ENCODE data around the gene ACTG1. TPM values are rescaled to one million over a fixed set of nuclear protein-coding genes. Genes with fewer than 3 reads are reported as not detected.

Gene ACTG1
- total and polyA plus RNA-seq, 2 of the 13 experiments (the other 11 are each of a cell fraction or from before 2014, with no cell fraction given), result 973 to 1,138 TPM

DNA sequence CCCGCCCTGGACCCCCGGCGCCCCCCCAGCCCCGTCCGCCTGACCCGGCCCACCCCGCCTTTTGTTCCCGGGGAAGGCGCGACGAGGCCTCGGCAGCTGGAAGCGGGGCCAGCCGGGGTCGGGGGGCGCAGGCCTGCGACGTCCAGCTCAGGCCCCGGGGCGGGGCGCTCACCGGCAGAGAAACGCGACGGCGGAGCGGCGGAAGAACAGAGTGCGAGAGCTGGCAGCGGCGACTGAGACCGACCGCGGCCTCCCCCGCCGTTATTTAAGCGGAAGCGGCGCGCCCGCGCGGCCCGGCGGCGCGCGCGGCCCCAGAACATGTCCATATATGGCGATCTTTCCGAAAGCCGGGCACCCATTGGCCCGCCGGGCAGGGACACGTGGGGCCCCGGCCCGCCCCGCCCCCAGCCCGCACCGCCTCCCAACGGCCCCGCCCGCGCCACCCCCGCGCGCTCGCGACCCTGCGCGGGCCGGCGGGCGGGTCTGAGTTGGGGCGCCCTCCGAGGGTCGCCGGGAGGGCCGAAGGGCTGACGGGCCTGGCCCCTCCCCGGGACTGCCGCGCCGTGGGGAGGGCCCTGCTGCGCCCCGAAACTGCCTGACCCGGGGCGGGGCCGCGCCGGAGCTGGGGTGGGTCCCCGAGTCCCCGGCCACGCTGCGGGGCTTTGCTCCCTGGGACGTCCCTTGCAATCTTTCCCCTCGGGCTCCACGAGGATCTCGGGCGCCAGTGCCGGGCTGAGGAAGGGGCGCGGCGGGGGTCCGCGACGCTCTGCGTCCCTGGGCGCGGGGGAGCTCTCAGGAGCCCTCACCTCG, at the start of gene ACTG1 (continued):
- TF ChIP-seq, protein P1, sequence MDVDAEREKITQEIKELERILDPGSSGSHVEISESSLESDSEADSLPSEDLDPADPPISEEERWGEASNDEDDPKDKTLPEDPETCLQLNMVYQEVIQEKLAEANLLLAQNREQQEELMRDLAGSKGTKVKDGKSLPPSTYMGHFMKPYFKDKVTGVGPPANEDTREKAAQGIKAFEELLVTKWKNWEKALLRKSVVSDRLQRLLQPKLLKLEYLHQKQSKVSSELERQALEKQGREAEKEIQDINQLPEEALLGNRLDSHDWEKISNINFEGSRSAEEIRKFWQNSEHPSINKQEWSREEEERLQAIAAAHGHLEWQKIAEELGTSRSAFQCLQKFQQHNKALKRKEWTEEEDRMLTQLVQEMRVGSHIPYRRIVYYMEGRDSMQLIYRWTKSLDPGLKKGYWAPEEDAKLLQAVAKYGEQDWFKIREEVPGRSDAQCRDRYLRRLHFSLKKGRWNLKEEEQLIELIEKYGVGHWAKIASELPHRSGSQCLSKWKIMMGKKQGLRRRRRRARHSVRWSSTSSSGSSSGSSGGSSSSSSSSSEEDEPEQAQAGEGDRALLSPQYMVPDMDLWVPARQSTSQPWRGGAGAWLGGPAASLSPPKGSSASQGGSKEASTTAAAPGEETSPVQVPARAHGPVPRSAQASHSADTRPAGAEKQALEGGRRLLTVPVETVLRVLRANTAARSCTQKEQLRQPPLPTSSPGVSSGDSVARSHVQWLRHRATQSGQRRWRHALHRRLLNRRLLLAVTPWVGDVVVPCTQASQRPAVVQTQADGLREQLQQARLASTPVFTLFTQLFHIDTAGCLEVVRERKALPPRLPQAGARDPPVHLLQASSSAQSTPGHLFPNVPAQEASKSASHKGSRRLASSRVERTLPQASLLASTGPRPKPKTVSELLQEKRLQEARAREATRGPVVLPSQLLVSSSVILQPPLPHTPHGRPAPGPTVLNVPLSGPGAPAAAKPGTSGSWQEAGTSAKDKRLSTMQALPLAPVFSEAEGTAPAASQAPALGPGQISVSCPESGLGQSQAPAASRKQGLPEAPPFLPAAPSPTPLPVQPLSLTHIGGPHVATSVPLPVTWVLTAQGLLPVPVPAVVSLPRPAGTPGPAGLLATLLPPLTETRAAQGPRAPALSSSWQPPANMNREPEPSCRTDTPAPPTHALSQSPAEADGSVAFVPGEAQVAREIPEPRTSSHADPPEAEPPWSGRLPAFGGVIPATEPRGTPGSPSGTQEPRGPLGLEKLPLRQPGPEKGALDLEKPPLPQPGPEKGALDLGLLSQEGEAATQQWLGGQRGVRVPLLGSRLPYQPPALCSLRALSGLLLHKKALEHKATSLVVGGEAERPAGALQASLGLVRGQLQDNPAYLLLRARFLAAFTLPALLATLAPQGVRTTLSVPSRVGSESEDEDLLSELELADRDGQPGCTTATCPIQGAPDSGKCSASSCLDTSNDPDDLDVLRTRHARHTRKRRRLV (CRISPR knock-in tag; IDR thresholded peaks at IDR 0.05), result 0 out of 2 replicates have a peak, but pooled peaks have one; percentile 7
- no peak for TF ChIP-seq ZFP36L1 (CRISPR knock-in tag; IDR thresholded peaks at IDR 0.05)
- TF ChIP-seq ZNF563 (CRISPR knock-in tag; IDR thresholded peaks at IDR 0.05), result peak; percentile 57; the same call in 1 of the 2 replicates
- TF ChIP-seq GTF3A (CRISPR knock-in tag; conservative IDR thresholded peaks at IDR 0.05), result no peak
- TF ChIP-seq ZZZ3 (CRISPR knock-in tag; IDR thresholded peaks at IDR 0.05; ENCODE audit: borderline replicate concordance), result 0 out of 2 replicates have a peak, but pooled peaks have one; percentile 15
- TF ChIP-seq HOXA5 (CRISPR knock-in tag; IDR thresholded peaks at IDR 0.05), result peak; percentile 85
- TF ChIP-seq, protein P2, sequence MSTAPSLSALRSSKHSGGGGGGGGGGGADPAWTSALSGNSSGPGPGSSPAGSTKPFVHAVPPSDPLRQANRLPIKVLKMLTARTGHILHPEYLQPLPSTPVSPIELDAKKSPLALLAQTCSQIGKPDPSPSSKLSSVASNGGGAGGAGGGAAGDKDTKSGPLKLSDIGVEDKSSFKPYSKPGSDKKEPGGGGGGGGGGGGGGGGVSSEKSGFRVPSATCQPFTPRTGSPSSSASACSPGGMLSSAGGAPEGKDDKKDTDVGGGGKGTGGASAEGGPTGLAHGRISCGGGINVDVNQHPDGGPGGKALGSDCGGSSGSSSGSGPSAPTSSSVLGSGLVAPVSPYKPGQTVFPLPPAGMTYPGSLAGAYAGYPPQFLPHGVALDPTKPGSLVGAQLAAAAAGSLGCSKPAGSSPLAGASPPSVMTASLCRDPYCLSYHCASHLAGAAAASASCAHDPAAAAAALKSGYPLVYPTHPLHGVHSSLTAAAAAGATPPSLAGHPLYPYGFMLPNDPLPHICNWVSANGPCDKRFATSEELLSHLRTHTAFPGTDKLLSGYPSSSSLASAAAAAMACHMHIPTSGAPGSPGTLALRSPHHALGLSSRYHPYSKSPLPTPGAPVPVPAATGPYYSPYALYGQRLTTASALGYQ (CRISPR knock-in tag; IDR thresholded peaks at IDR 0.05), result no peak
- TF ChIP-seq, protein P3, sequence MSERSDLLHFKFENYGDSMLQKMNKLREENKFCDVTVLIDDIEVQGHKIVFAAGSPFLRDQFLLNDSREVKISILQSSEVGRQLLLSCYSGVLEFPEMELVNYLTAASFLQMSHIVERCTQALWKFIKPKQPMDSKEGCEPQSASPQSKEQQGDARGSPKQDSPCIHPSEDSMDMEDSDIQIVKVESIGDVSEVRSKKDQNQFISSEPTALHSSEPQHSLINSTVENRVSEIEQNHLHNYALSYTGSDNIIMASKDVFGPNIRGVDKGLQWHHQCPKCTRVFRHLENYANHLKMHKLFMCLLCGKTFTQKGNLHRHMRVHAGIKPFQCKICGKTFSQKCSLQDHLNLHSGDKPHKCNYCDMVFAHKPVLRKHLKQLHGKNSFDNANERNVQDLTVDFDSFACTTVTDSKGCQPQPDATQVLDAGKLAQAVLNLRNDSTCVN (CRISPR knock-in tag; IDR thresholded peaks at IDR 0.05; ENCODE audit: borderline replicate concordance), result no peak; the same call in 1 of the 2 replicates
- peak; percentile 90; the same call in 1 of the 2 replicates for TF ChIP-seq POLR2AphosphoS2 (IDR thresholded peaks at IDR 0.05; ENCODE audit: low read depth, low read length)
- no peak for TF ChIP-seq AHR (CRISPR knock-in tag; IDR thresholded peaks at IDR 0.05)
- no peak for TF ChIP-seq RFX5 (IDR thresholded peaks at IDR 0.05; ENCODE audit: low read depth, low read length)
- TF ChIP-seq FLYWCH1 (CRISPR knock-in tag; IDR thresholded peaks at IDR 0.05), result no peak
- TF ChIP-seq ZNF720 (CRISPR knock-in tag; IDR thresholded peaks at IDR 0.05), result no peak
- peak; percentile 52 for TF ChIP-seq DMAP1 (CRISPR knock-in tag; IDR thresholded peaks at IDR 0.05)
- no peak; the same call in none of the 2 replicates for TF ChIP-seq ZNF225 (CRISPR knock-in tag; IDR thresholded peaks at IDR 0.05)
- no peak for TF ChIP-seq ZNF160 (CRISPR knock-in tag; IDR thresholded peaks at IDR 0.05)
- no peak for TF ChIP-seq ZNF143 (CRISPR knock-in tag; IDR thresholded peaks at IDR 0.05)
- TF ChIP-seq TBP (CRISPR knock-in tag; IDR thresholded peaks at IDR 0.05), result no peak
- TF ChIP-seq TBX3 (IDR thresholded peaks at IDR 0.05; ENCODE audit: borderline replicate concordance), result no peak
- TF ChIP-seq HMGA1 (CRISPR knock-in tag; conservative IDR thresholded peaks at IDR 0.05), result no peak
- TF ChIP-seq CBFB (CRISPR knock-in tag; IDR thresholded peaks at IDR 0.05), result 0 out of 2 replicates have a peak, but pooled peaks have one; percentile 74
- peak; percentile 85 for TF ChIP-seq ZNF430 (CRISPR knock-in tag; IDR thresholded peaks at IDR 0.05)
- TF ChIP-seq ZFP36L2 (CRISPR knock-in tag; IDR thresholded peaks at IDR 0.05), result peak; percentile 83; the same call in 1 of the 2 replicates
- no peak for TF ChIP-seq SNAI1 (CRISPR knock-in tag; IDR thresholded peaks at IDR 0.05; ENCODE audit: borderline replicate concordance)
